Stimulated activated effector memory CD8-positive, alpha-beta T cell treated with anti-CD3 and anti-CD28 coated beads, Interleukin-12 subunit alpha, Interleukin-12 subunit beta, amount 100 ng/mL, for 72 hours (primary cell): ENCODE data around the gene WBP2NL.
A peak's percentile ranks its signal among the peaks of the same experiment; 100 is the strongest.

ENCODE experiments used
- ATAC-seq: fragments of 150-1000 bp; cut with Tn5 transposase; 2 replicates; pipeline ENCODE4 v1.10.0; 2021
- DNase-seq, 2 donors: peaks; one replicate each; pipeline ENCODE4 v3.0.0; 2021 to 2022; ENCODE audit warnings: low spot score in 2 of 2
- H3K27ac Mint-ChIP-seq: one replicate; pipeline ENCODE4 v1.8.0; 2022; ENCODE audit warnings: mild to moderate bottlenecking, mixed read lengths
- H3K36me3 Mint-ChIP-seq: one replicate; pipeline ENCODE4 v1.8.0; 2022; ENCODE audit warnings: mild to moderate bottlenecking, mixed read lengths
- H3K4me1 Mint-ChIP-seq: one replicate; pipeline ENCODE4 v1.8.0; 2022; ENCODE audit warnings: mixed read lengths
- H3K4me3 Mint-ChIP-seq: one replicate; pipeline ENCODE4 v1.8.0; 2022; ENCODE audit warnings: mild to moderate bottlenecking, mixed read lengths
- H3K9me3 Mint-ChIP-seq: one replicate; pipeline ENCODE4 v1.8.0; 2022; ENCODE audit warnings: mixed read lengths

The WBP2NL gene

DNA sequence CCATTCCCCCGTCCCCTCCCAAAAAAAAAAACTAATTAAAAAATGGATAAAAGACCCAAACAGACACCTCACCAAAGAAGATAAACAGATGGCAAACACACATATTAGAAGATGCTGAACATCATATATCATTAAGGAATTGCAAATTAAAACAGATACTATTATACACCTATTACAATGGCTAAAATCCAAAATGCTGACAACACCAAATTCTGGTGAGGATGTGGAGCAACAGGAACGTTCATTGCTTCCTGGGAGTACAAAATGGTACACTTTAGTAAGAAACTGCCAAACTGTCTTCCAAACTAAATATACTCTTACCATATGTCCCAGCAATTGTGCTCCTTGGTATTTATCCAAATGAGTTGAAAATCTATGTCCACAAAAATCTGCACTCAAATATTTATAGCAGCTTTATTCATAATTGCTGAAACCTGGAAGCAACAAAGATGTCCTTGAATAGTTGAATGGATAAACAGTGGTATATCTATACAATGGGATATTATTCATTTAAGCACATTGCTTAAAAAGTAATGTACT lies 52.1 kb downstream of the WBP2NL start:
- Mint-ChIP-seq H3K4me3 (no peak overlapping the region), H3K36me3 (no peaks in the 10 kb centered on the region), H3K4me1 (no peaks in the 10 kb centered on the region), H3K27ac (no peak overlapping the region), H3K9me3 (no peaks in the 10 kb centered on the region)
- ATAC-seq (no peak), DNase-seq (no peak)

DNA sequence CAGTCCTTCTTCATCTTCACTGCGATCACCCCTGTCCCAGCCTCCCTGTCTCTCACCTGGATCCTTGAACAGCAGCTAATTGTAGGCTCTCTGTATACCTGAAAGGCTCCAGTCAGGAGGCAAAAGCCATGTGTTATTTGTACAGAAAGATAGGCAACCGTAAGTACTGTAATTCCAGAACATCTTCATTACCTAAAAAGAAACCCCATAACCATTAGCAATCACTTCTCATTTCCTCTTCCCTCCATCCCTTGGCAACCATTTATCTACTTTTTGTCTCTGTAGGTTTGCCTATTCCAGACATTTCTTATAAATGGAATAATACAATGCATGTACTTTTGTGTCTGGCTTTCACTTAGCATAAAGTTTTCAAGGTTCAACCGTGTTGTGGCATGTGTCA lies 54.2 kb downstream of the WBP2NL start:
- peaks cover 14% of the 10 kb centered on the region for H3K9me3 Mint-ChIP-seq

DNA sequence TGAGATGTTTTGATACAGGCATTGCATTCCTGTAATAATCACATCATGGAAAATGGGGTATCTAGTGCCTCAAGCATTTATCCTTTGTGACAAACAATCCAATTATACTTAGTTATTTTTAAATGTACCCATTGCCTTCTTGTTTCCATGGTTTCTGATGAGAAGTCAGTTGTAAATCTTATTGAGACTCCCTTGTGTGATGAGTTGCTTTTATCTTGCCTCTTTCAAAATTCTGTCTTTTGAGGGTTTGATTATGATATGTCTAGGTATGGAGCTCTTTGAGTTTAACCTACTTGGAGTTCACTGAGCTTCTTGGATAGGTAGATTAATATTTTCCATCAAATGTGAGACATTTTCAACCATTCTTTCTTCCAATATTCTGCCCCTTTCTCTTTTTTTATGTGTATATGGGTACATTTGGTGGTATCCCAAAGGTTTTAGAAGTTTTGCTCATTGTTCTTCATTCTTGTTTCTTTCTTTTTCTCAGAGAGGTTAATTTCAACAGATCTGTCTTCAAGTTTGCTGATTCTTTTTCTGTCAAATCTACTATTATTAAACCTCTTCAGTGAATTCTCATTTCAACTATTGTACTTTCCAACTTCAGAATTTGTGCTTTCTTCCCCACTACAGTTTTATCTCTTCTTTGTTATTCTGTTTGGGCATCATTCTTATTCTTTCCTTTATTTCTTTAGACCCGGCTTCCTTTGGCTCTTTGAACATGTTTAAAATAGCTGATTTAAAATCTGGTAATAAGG lies 58.3 kb downstream of the WBP2NL start:
- H3K9me3 Mint-ChIP-seq: peaks cover 17% of the 10 kb centered on the region
- ATAC-seq: no peak
- H3K4me1 Mint-ChIP-seq: no peaks in the 10 kb centered on the region
- no peak overlapping the region for H3K27ac Mint-ChIP-seq
- DNase-seq: no peak
- no peak overlapping the region for H3K4me3 Mint-ChIP-seq
- H3K36me3 Mint-ChIP-seq: peaks cover 12% of the 10 kb centered on the region

More for the DNA sequence above, 54.2 kb downstream of the WBP2NL start:
- no peak for ATAC-seq
- no peaks in the 10 kb centered on the region for H3K4me1 Mint-ChIP-seq
- H3K4me3 Mint-ChIP-seq: no peak overlapping the region
- peak in 1 of 2 donors; percentile 34 for DNase-seq
- H3K27ac Mint-ChIP-seq: no peak overlapping the region
- no peaks in the 10 kb centered on the region for H3K36me3 Mint-ChIP-seq

DNA sequence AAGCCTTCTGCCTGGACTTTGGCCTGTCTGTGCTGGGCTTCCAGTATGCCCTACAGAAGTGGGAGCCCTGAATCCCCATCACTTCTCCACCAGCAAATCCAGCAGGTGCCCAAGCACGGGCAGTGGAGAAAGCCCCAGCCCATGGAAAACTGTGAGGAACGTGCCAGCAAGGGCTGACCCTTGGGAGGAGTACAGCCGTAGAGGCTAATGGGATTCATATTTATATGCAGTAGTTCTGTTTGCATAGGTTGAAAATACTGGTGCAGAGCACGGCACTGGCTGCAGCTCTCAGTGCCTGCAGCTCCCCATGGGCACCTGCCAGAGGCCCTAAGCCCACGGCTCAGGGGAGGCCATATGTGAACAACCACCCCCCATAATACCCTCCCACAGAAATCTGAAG lies 61.9 kb downstream of the WBP2NL start:
- ATAC-seq (no peak), DNase-seq (peak in 1 of 2 donors; percentile 43)
- H3K9me3 Mint-ChIP-seq: peaks cover 17% of the 10 kb centered on the region
- no peak overlapping the region for H3K4me3 Mint-ChIP-seq
- H3K4me1 Mint-ChIP-seq: peaks cover 7% of the 10 kb centered on the region
- H3K36me3 Mint-ChIP-seq: peaks cover 35% of the 10 kb centered on the region
- no peak overlapping the region for H3K27ac Mint-ChIP-seq

DNA sequence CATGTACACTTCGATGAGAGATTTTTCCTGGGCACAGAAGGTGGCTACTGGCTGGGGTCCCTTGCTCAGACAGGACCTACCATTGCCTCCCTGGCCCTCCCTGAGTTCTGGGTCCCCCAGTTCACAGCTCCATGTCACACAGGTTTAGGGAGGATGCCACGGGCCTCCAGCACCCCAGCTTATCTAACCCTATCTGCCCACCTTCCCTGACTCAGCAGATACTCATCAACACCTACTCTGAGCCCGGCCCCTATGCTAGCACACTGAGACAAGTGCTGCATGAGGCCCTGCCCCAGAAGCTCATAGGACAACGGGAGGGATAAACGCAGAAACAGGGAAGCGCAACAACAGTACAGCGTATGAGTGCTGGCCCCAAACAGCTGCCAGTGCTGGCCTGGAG lies 62.5 kb downstream of the WBP2NL start:
- Mint-ChIP-seq H3K27ac (no peak overlapping the region), H3K9me3 (peaks cover 14% of the 10 kb centered on the region), H3K4me3 (no peak overlapping the region), H3K36me3 (peaks cover 35% of the 10 kb centered on the region), H3K4me1 (peaks cover 10% of the 10 kb centered on the region)
- no peak for DNase-seq
- peak; percentile 19 for ATAC-seq

DNA sequence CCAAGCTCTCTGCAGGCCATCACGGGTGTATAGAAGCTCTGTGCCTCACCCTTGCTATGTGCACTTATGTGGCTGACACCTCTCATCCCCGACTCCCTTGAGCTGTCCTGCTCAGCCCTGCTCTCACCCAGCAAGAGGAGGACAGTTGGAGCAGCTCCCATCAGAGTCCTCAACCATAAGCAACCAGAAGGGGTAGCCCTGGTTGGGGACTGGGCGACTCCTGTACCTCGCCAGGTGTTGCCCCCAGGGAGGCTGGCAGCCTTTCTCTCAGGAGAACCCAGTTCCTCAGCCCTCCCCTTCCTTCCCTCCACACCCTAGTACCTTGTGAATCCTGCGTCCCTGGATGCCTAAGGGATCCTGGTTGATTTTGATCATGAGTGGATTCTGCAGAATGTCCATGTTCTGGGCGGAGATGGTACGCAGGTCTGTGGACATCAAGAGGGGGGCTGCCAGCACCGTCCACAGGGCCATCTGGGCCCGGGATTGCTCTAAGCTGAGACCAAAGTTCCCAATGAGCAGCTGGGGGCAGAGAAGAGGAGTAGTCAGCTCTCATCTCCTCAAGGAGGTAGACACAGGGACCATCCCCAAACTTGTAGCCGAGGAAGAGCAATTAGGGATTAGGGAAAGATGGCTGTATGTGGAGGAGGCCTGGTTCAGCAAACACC lies 64.0 kb downstream of the WBP2NL start:
- ATAC-seq: no peak
- peaks cover 16% of the 10 kb centered on the region for H3K4me1 Mint-ChIP-seq
- H3K36me3 Mint-ChIP-seq: peaks cover 40% of the 10 kb centered on the region
- peaks cover 3% of the 10 kb centered on the region for H3K9me3 Mint-ChIP-seq
- H3K4me3 Mint-ChIP-seq: no peak overlapping the region
- peak in 1 of 2 donors; percentile 35 for DNase-seq
- H3K27ac Mint-ChIP-seq: no peak overlapping the region

DNA sequence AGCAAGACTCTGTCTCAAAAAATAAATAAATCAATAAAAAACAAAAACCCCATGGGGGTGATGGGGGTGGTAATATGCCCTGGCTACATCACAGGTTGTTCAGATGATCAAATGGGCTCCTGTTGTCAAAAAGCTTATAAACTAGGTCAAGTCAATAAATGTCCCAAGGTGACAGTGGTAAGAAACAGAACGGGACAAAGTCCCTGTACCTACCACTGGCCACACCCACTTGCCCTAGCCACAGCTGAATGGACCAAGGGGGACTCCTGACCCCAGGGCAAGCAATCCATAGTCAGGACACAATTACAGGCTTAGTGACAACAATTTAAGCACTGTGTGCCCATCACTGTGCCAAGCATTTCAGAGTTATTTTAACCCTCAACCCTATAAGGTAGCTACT lies 66.0 kb downstream of the WBP2NL start:
- Mint-ChIP-seq H3K4me1 (peaks cover 16% of the 10 kb centered on the region), H3K4me3 (no peak overlapping the region), H3K9me3 (no peaks in the 10 kb centered on the region), H3K36me3 (peaks cover 41% of the 10 kb centered on the region), H3K27ac (peak overlapping the region; percentile 24)
- DNase-seq (no peak), ATAC-seq (no peak)

DNA sequence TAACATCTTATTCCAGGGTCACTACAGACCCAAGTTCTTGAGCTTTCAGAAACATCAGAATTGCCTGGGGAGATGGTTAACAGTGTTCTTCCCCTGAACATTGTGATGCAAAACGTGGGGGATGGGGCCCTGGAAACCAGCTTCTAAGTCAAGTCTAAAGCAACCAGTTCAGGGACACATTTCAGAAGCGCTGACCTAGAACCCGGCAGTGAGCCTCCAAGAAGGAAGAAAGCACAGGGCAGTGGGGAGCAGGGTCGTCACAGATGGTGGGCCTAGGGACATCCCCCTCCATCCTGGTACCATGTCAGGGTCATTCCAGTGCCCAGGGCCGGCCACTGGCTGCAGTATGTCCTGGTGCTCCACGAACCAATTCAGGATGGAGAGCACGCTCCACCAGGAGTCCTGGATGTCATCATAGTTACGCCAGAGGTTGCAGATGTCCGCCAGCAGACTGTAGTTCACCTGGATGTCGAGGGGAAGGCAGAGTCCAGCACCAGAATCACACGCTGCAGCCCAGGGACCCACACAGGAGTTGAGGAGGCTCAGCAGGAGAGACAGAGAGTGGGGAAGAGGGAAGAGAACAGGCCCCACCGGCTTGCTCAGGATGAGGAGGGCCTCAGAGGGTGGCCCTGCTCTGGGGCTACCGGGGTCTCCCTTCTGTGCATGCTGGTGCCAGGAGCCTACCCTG lies 67.0 kb downstream of the WBP2NL start:
- peak in 1 of 2 donors; percentile 42 for DNase-seq
- peak overlapping the region; percentile 24 for H3K27ac Mint-ChIP-seq
- no peaks in the 10 kb centered on the region for H3K9me3 Mint-ChIP-seq
- H3K4me3 Mint-ChIP-seq: no peak overlapping the region
- ATAC-seq: no peak
- peaks cover 42% of the 10 kb centered on the region for H3K36me3 Mint-ChIP-seq
- H3K4me1 Mint-ChIP-seq: peaks cover 21% of the 10 kb centered on the region

DNA sequence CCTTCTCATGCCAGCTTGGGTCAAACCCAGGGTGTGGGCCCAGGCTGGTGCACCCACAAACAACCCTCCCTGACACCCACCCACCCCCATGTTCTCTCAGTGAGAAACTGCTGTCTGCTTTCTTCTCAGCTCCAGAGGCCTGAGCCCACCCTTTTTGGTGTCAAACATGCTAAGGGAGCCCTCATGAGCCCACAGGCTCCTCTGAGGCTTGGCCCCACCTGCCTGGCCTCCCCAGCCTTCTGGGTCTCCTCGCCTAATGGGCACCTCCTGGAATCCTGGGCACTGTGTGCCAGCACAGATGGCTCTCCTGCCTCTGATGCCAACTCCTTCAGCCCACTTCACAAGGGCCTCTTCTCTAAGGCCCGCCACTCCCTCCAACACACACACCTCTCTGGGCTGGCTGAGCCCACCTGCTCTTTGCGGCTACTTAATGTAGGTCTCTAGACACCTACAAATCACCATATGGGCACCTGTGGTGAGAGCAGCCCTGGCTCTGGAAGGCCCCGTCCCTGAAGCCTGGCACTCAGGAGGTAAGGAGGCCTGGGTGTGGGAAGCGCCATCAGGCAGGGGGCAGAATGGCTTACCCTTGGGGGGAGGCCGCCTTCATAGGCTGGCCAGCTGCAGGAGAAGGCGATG lies 67.7 kb downstream of the WBP2NL start:
- Mint-ChIP-seq H3K4me3 (no peak overlapping the region), H3K9me3 (no peaks in the 10 kb centered on the region), H3K36me3 (peaks cover 43% of the 10 kb centered on the region), H3K27ac (peak overlapping the region; percentile 52), H3K4me1 (peaks cover 27% of the 10 kb centered on the region)
- DNase-seq: peak in 1 of 2 donors; percentile 46
- no peak for ATAC-seq

DNA sequence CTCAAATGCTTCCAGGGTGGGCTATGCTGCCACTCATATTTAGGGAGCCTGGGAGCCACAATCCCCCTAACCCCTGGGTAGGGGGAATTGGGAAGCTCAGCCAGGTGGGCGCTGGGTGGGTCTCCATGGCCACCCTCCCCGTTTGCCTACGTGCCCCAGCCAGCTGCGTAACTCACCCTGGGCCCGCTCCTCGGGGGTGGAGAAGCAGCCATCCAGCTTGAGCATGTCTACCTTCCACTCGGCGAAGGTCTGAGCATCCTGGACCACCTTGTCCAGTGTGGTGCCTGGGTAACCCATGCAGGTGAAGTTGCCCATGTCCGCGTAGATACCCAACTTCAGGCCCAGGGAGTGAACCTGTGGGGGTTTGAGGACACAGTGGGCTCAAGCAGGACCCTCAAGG lies 68.3 kb downstream of the WBP2NL start:
- peaks cover 36% of the 10 kb centered on the region for H3K36me3 Mint-ChIP-seq
- no peak for DNase-seq
- peak overlapping the region; percentile 53 for H3K27ac Mint-ChIP-seq
- no peak overlapping the region for H3K4me3 Mint-ChIP-seq
- no peak for ATAC-seq
- no peaks in the 10 kb centered on the region for H3K9me3 Mint-ChIP-seq
- peaks cover 32% of the 10 kb centered on the region for H3K4me1 Mint-ChIP-seq

DNA sequence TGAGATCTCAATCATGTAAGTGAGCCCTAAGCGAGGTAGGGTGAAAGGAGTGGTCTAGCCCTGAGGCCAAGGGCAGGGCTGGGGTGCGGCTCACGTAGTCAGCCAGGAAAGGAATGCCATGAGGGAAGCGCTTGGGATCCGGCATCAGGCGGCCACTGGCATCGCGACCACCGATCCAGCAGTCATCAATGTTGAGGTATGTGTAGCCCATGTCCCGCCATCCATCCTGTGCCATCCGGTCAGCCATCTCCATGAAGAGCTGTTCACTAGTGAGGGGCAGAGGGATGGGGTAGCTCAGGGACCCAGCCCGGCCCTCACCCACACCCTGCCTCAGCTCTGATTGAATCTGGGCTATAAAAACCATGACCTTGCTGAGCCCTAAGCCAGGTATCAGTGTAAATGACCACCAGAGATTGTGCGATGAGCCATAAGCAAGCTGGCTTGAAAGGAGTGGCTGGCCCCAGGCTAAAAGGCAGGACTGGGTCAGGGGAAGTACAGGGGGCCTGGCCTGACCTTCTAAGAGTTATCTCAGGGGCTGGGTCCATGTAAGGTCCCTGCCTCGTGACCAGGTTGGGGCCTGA lies 69.2 kb downstream of the WBP2NL start:
- ATAC-seq: no peak
- no peaks in the 10 kb centered on the region for H3K9me3 Mint-ChIP-seq
- peaks cover 33% of the 10 kb centered on the region for H3K4me1 Mint-ChIP-seq
- peak overlapping the region; percentile 53 for H3K27ac Mint-ChIP-seq
- DNase-seq: no peak
- no peak overlapping the region for H3K4me3 Mint-ChIP-seq
- peaks cover 28% of the 10 kb centered on the region for H3K36me3 Mint-ChIP-seq

DNA sequence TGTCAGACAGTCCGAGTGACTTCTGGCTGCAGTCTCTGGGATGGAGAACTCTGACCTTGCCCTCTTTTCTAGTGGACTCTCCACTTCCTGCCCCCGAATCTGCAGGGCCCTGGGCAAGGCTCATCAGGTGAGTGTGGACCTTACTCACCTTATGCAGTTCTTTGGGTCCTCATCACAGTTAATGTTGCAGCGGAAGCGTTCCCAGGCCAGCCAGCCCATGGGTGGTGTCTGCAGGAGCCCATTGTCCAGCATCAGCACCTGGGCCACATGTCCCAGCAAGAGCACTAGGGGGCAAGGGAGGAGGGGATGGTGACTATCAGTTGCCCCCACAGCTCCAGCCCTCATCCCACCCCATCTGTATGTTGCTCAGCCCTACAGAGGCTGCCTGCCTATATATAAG lies 69.7 kb downstream of the WBP2NL start:
- no peaks in the 10 kb centered on the region for H3K9me3 Mint-ChIP-seq
- peaks cover 38% of the 10 kb centered on the region for H3K4me1 Mint-ChIP-seq
- peaks cover 23% of the 10 kb centered on the region for H3K36me3 Mint-ChIP-seq
- ATAC-seq (no peak), DNase-seq (no peak)
- no peak overlapping the region for H3K27ac Mint-ChIP-seq
- H3K4me3 Mint-ChIP-seq: no peak overlapping the region

DNA sequence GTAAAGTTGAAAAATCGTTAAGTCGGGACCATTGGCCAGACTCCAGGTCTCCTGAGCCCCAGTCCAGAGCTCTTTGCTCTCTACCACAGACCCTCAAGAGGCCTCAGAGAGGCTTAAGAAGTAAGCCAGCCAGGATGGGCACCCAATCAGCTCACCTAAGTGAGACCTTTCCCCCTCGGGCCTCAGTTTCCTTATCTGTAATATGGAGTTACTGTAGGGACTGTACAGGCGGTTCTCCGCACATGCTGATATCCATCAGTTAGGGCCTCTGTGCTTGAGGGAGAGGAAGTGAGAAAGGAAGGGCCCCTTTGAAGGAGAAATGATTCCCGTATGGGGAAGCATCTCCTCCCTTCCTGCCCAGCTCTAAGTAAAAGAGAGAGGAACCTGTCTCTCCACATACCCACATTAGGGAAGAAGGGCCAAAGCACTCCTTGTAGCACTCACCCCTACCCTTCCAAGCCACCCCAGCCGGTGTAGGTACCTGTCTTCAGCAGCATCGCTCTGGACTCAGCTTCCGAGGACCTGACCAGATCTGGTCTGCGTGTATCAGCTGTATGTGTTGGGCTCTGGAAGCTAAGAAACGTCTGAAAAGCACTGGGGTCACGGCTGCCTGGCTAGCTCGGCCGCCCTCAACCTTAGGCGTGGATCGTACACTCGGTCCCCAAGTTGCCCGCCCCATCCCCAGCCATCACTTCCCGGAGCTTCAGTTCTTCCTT lies 71.4 kb downstream of the WBP2NL start:
- Mint-ChIP-seq H3K27ac (peak overlapping the region; percentile 93), H3K4me3 (peak overlapping the region; percentile 88), H3K36me3 (peaks cover 13% of the 10 kb centered on the region), H3K4me1 (peaks cover 44% of the 10 kb centered on the region), H3K9me3 (no peaks in the 10 kb centered on the region)
- DNase-seq (no peak), ATAC-seq (no peak)
